GM12865 (cell line): Measurements from ENCODE around the gene BET1.

Experiments used
- DNase-seq: peaks from one replicate; pipeline ENCODE4 v3.0.0; 2010; ENCODE audit warnings: low read depth
- H3K4me3 ChIP-seq: 2 replicates; pipeline ENCODE4 v1.5.1; 2011; ENCODE audit warnings: mild to moderate bottlenecking, low read depth, low read length, control low read depth
- TF ChIP-seq, protein P1 (sequence below): IDR thresholded peaks from 2 replicates; pipeline ENCODE4 v1.5.1; 2011; ENCODE audit warnings: low read length, control low read depth, low read depth, inconsistent platforms; ENCODE audit not compliant: insufficient read depth; ENCODE audit errors: missing control alignments

The BET1 gene

DNA sequence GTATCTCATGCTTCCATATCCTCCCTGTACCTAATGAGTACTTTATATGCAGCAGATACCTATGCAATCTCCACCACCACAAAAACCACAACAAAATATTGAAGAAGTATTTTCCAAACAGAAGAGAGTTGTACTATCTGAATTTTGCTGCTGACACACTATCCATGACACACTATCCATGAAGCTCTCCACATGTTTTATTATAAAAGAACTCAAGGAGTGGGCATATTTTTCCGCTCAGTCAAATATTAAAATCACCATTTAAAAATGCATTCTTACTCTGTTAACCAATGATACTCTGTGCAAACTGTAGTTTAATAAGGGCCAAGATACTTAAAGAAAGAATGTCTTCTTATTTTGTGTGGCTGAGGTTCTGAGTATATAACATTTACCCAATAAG lies 2.8 kb downstream of the BET1 start:
- TF ChIP-seq, protein P1, sequence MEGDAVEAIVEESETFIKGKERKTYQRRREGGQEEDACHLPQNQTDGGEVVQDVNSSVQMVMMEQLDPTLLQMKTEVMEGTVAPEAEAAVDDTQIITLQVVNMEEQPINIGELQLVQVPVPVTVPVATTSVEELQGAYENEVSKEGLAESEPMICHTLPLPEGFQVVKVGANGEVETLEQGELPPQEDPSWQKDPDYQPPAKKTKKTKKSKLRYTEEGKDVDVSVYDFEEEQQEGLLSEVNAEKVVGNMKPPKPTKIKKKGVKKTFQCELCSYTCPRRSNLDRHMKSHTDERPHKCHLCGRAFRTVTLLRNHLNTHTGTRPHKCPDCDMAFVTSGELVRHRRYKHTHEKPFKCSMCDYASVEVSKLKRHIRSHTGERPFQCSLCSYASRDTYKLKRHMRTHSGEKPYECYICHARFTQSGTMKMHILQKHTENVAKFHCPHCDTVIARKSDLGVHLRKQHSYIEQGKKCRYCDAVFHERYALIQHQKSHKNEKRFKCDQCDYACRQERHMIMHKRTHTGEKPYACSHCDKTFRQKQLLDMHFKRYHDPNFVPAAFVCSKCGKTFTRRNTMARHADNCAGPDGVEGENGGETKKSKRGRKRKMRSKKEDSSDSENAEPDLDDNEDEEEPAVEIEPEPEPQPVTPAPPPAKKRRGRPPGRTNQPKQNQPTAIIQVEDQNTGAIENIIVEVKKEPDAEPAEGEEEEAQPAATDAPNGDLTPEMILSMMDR = no peak
- no peak for DNase-seq
- H3K4me3 ChIP-seq = no peak overlapping the region

DNA sequence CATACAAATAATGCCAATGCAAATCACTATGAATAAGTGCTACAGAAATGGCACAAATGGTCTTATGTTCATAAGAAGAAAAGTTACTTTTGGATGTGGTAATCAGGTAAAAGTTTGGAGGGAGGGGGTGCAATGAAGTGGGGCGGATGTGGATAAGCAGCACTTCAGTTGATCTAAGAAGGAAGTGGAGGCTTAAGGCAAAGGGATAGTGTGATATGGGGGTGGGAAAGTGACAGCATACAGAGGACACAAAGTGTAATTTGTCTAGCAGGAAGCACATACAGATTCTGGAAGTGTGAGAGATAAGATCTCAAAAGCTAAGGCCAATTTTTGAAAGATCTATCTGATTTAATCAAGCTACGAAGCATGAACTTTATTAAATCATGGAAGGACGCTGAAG lies 6.3 kb downstream of the BET1 start:
- H3K4me3 ChIP-seq = no peak overlapping the region
- DNase-seq = no peak
- TF ChIP-seq, protein P1 = no peak

DNA sequence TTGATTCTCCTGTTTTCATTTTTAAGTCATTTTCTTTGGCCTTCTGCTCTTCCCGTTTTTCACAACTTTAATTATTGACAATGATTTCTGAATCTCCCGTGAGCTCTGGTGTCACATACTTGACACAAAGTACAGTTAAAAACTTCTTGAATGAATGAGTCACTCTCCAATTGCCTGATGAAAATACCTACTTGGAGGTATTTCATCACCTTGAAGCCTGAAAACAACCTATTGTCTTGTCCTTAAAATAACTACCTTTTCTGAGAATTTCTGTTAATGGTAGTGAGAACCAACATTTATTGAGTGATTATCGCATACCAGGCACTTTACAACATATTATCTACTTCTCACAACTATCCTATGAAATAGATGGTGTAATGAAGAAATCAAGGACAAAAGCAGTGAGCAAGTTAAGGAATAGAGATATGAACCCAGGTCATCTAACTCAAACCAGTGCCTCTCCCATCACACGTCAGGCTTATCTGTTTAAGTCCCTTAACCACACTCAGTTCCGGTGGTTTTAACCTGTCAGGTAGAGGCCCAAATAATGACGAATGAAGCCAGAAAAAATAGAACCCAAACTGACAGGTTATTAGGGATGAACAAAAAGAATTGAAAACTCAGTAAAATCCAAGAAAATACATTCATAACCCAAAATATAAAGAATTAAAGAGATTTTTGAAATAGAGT lies 11.6 kb downstream of the BET1 start:
- DNase-seq = no peak
- H3K4me3 ChIP-seq = no peak overlapping the region
- TF ChIP-seq, protein P1 = no peak

DNA sequence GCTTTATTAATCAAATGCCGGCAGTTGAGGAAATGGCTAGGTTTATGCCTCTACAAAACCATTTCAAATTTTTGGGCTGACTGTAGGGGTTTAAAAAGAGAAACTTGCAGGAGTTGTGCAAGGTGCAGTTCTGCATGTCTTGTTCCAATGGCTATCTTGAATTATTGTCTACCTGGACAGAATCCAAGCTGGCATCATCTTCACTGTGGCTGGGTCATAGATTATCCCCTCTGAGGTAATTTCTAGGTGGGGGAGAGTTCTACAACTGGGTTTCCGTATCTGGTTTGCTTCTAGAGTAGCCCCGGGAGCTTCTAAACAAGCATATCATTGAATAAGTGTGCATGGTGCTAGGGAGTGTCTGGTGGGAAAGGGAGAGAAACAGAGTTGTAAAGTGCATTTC lies 16.9 kb downstream of the BET1 start:
- H3K4me3 ChIP-seq = no peak overlapping the region
- no peak for DNase-seq

DNA sequence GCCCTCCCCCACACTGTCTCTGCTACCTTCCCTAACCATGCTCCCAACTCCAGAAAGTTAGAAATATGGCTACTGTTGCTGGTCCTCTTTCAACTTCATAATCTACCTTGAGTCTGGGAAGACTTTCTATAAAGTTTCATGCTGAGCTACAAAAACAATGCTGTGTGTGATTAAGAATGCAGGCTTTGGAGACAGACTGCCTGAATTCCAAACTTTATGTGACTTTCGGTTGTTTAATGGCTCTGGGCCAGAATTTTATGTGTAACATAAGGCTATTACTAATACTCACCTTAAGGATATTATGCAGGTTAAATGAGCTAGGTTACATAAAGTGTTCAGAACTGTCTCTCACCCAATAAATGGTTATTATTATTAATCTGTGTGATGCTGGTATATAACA lies 19.1 kb downstream of the BET1 start:
- TF ChIP-seq, protein P1 = no peak
- H3K4me3 ChIP-seq = no peak overlapping the region
- no peak for DNase-seq

More for the DNA sequence above, 16.9 kb downstream of the BET1 start:
- TF ChIP-seq, protein P1 = no peak

DNA sequence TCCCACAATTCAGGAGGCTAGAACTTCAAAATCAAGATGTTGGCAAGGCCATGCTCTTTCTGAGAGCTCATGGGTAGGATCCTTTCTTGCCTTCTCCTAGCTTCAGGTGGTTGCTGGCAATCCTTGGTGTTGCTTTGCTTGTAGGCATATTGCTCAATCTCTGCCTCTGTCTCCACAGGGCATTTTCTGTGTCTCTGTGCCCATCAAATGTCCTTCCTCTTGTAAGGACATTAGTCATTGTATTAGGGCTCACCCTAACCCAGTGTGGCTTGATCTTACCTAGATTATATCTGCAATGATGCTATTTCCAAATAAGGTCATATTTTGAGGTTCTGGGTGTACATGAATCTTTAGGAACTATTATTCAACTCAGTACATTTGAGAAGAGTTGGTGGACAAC lies 20.1 kb downstream of the BET1 start:
- TF ChIP-seq, protein P1 = no peak
- no peak overlapping the region for H3K4me3 ChIP-seq
- no peak for DNase-seq

DNA sequence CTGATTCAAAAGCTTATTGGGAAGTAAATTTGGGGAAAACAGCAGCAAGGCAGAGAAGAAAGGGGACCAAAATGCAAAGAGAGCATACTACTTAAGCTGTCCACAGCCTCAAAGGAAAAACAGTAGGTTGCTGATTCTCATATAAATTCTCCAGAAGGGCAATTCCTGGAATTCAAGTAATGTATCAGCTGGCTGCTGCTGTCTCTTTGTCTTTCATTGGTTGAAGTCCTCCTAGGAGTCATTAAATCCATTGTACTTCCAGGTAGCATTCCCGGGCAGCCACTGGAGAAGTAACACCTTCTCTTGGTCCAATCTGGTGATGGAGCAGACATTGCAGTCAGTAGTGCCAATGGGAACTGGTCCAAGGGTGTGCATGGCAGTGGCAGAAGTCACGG lies 22.7 kb downstream of the BET1 start:
- DNase-seq = no peak
- TF ChIP-seq, protein P1 = no peak
- no peak overlapping the region for H3K4me3 ChIP-seq
